H4 (cell line): ENCODE data around the gene ARG2. TPM values are rescaled to one million over a fixed set of nuclear protein-coding genes. Genes with fewer than 3 reads are reported as not detected.
"Not testable (repeated sequence)": the region's sequence is repeated elsewhere in the genome, so short reads cannot be mapped to it uniquely, and the experiment has no call there.

Source experiments
- DNase-seq: peaks from one replicate; pipeline ENCODE4 v3.0.0-alpha.2; 2015; ENCODE audit warnings: low spot score
- total RNA-seq: library from RNA; depleted of rRNA; stranded (reverse); fragments of >200 nt; shearing (Covaris generic); gene quantifications from 2 replicates; pipeline ENCODE4 v1.2.3, GENCODE V29; 2014

ARG2 gene
- total RNA-seq, 1 experiment from 2014 or later: 29.2 TPM

GRCh38 chr14:67586369-67586768, 33.4 kb upstream of the ARG2 start:
- no peak for DNase-seq

GRCh38 chr14:67589204-67589770, 30.4 kb upstream of the ARG2 start:
- no peak for DNase-seq

- not testable (repeated sequence) for DNase-seq
These were observed 26.1 kb upstream of the ARG2 start for GRCh38 chr14:67593650-67594049.

- DNase-seq: no peak
These were observed 24.3 kb upstream of the ARG2 start for GRCh38 chr14:67595392-67595791.

- peak; percentile 83 for DNase-seq
These were observed 19.8 kb upstream of the ARG2 start, which contains the start of gene PIGH for GRCh38 chr14:67599698-67600561. Gene PIGH, minus strand, starts transcription at chr14:67600268. Its CDS starts 65 bp downstream, at chr14:67600203.

GRCh38 chr14:67600562-67600974, 19.2 kb upstream of the ARG2 start:
- not testable (repeated sequence) for DNase-seq

GRCh38 chr14:67602076-67602475, 17.6 kb upstream of the ARG2 start:
- DNase-seq: no peak

GRCh38 chr14:67602995-67603545, 16.6 kb upstream of the ARG2 start:
- DNase-seq: no peak

GRCh38 chr14:67607646-67608045, 12.1 kb upstream of the ARG2 start:
- no peak for DNase-seq

- no peak for DNase-seq
These were observed 9.9 kb upstream of the ARG2 start for GRCh38 chr14:67609642-67610310.

- DNase-seq: no peak
These were observed 9.2 kb upstream of the ARG2 start for GRCh38 chr14:67610491-67610890.

GRCh38 chr14:67618617-67619063, 1.1 kb upstream of the ARG2 start:
- DNase-seq: peak; percentile 64

GRCh38 chr14:67620217-67620785, 581 bp downstream of the ARG2 start:
- no peak for DNase-seq

GRCh38 chr14:67622675-67623074, 3.0 kb downstream of the ARG2 start:
- peak; percentile 89 for DNase-seq

GRCh38 chr14:67623114-67623513, 3.4 kb downstream of the ARG2 start:
- DNase-seq: peak; percentile 69

- DNase-seq: not testable (repeated sequence)
These were observed 6.4 kb downstream of the ARG2 start for GRCh38 chr14:67626131-67626530.

GRCh38 chr14:67627519-67627918, 7.8 kb downstream of the ARG2 start:
- DNase-seq: no peak

- DNase-seq: no peak
These were observed 10.5 kb downstream of the ARG2 start for GRCh38 chr14:67630186-67630585.

GRCh38 chr14:67630938-67631337, 11.2 kb downstream of the ARG2 start:
- DNase-seq: no peak

GRCh38 chr14:67633451-67634147, 13.9 kb downstream of the ARG2 start:
- DNase-seq: no peak

GRCh38 chr14:67636361-67636919, 16.7 kb downstream of the ARG2 start:
- no peak for DNase-seq
